HEK293 (cell line): Measurements from ENCODE around the gene COQ10A.

Experiments used
- ATF2 ChIP-seq: fragments of 450-650 bp; formaldehyde crosslinking; IDR thresholded peaks from 2 replicates; pipeline ENCODE4 v1.5.1; 2016; ENCODE audit warnings: missing biosample characterization, missing genetic modification characterization, low read depth
- CTCF ChIP-seq: fragments of 450-650 bp; formaldehyde crosslinking; IDR thresholded peaks from 2 replicates; pipeline ENCODE4 v1.5.1; 2016; ENCODE audit warnings: missing biosample characterization, missing genetic modification characterization
- ZFP3 ChIP-seq: fragments of 450-650 bp; formaldehyde crosslinking; IDR thresholded peaks from 2 replicates; pipeline ENCODE4 v1.5.1; 2016; ENCODE audit warnings: low read depth, missing biosample characterization, missing genetic modification characterization
- ZNF18 ChIP-seq: fragments of 450-650 bp; formaldehyde crosslinking; IDR thresholded peaks from 2 replicates; pipeline ENCODE4 v1.5.1; 2016; ENCODE audit warnings: missing biosample characterization, missing genetic modification characterization
- ZNF184 ChIP-seq: fragments of 450-650 bp; IDR thresholded peaks from 2 replicates; pipeline ENCODE4 v1.5.1; 2018; ENCODE audit warnings: missing biosample characterization, mild to moderate bottlenecking, missing genetic modification characterization
- ZNF223 ChIP-seq: fragments of 450-650 bp; formaldehyde crosslinking; IDR thresholded peaks from 2 replicates; pipeline ENCODE4 v1.5.1; 2016; ENCODE audit warnings: missing biosample characterization, missing genetic modification characterization
- ZNF280C ChIP-seq: fragments of 450-650 bp; formaldehyde crosslinking; IDR thresholded peaks from 2 replicates; pipeline ENCODE4 v1.5.1; 2016; ENCODE audit warnings: missing biosample characterization, missing genetic modification characterization
- ZNF560 ChIP-seq: fragments of 450-650 bp; formaldehyde crosslinking; IDR thresholded peaks from 2 replicates; pipeline ENCODE4 v1.5.1; 2017; ENCODE audit warnings: missing biosample characterization, missing genetic modification characterization, borderline replicate concordance

GRCh38 chr12:56236985-56237384 is 29.8 kb upstream of the COQ10A start:
- TF ChIP-seq ZNF223 (tag by site-specific recombination) (no peak), CTCF (tag by site-specific recombination) (no peak), ZNF280C (tag by site-specific recombination) (no peak), ZNF560 (tag by site-specific recombination) (no peak), ZFP3 (no peak), ATF2 (no peak), ZNF18 (tag by site-specific recombination) (no peak), ZNF184 (tag by site-specific recombination) (no peak)
